Measurements from ENCODE around the gene ZNF502.
"Not testable (repeated sequence)": the region's sequence is repeated elsewhere in the genome, so short reads cannot be mapped to it uniquely, and the experiment has no call there.

Gene ZNF502

DNA sequence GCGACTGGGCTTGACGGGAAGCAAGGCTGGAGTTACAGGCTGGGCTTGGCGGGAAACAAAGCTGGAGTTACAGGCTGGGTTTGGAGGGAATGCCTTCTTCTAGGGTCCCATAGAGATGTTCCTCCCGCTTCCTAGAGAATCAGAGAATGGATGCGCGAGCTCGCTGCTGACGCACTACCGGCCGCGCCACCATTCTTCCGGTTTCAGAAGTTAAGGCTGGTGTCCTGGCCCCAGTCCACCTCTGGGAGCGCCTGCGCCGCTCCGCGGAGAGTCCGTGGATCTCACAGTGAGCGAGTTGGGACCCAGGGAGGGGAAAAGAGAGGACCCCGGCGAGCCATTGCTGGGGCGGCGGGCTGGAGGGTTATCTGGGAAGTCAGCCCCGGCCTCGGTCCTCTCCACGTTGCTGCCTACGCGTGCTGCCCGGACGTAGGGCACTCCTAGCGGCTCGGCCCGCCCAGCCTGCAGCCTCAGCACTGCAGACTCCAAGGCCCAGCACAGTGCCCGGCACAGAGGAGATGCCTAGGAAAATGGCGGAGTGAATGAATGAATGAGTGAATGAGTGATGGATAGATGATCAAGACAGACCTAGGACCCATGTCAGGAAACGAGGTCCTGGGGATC is at the start of gene ZNF502:
Gene ZNF502 (plus strand): TSS at position 206 of the 621 bp plus-strand sequence. CDS start 7,602 bp downstream, outside the sequence.
- DNase-seq (ENCODE audit: extremely low read depth, low read depth): peak; percentile 54
- TF ChIP-seq, protein P1, sequence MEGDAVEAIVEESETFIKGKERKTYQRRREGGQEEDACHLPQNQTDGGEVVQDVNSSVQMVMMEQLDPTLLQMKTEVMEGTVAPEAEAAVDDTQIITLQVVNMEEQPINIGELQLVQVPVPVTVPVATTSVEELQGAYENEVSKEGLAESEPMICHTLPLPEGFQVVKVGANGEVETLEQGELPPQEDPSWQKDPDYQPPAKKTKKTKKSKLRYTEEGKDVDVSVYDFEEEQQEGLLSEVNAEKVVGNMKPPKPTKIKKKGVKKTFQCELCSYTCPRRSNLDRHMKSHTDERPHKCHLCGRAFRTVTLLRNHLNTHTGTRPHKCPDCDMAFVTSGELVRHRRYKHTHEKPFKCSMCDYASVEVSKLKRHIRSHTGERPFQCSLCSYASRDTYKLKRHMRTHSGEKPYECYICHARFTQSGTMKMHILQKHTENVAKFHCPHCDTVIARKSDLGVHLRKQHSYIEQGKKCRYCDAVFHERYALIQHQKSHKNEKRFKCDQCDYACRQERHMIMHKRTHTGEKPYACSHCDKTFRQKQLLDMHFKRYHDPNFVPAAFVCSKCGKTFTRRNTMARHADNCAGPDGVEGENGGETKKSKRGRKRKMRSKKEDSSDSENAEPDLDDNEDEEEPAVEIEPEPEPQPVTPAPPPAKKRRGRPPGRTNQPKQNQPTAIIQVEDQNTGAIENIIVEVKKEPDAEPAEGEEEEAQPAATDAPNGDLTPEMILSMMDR (IDR thresholded peaks at IDR 0.05; ENCODE audit: low read depth, low read length): peak; percentile 25

DNA sequence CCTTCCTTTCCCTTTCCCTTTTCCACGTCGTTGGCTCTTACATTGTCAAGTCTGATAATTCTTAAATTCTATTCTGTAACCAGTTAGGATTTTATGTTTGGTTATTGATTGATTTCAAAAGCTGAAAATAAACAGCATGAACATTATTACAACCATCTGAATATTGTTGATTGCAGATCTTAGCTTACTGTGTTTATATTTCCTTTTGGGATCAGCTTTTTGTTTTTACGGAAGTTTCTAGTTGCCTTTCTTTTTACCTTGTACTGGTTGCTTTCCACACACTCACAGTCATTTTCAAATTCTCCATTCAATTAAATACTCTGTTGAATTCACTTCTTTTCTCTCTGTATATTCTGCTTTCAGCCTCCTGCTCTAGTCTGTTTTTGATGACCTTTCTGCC is 47.3 kb upstream of the ZNF502 start:
- TF ChIP-seq, protein P1 (IDR thresholded peaks at IDR 0.05; ENCODE audit: low read depth, low read length): no peak

DNA sequence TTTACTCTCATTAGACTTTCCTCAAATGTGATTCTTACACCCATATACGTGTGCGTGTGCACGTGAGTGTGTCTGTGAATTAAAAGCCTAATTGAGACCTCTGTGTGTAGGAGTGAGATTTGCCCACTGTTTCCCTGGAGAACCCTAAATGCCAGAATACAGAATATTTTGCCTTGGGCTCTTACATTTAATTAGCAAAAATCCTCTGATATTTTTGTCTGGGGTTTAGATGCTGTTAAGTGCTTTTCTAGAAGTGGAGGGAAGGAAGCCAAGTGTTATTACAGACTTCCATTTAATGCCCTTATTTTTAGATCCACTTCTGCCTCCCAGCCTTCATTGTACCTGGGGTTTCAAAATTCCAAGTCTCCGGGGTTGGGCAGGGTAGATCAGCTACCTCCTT is 46.1 kb upstream of the ZNF502 start:
- TF ChIP-seq, protein P1 (IDR thresholded peaks at IDR 0.05; ENCODE audit: low read depth, low read length): no peak
- no peak for DNase-seq (ENCODE audit: extremely low read depth, low read depth)

More for the DNA sequence above, 47.3 kb upstream of the ZNF502 start:
- DNase-seq (ENCODE audit: extremely low read depth, low read depth): no peak

DNA sequence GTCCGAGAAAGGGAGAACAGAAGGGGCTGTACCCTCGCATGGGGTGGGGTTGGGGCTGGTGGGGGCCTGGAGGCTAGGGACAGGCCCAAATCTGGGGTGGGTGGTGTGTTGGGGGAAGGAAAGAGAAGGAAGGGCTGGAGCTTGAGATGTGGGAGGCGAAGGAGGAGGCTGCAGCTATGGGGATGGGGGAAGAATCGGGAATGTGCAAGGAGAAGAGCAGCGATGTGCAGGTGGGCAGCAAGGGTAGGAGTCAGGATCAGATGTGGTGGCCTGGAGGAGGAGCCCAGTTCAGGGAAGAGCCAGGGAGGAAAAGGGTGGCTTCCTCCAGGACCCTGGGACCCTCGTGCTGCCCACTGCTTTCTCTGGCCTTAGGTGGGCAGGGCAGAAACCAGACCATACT is 42.7 kb upstream of the ZNF502 start:
- DNase-seq (ENCODE audit: extremely low read depth, low read depth): no peak
- TF ChIP-seq, protein P1 (IDR thresholded peaks at IDR 0.05; ENCODE audit: low read depth, low read length): no peak

DNA sequence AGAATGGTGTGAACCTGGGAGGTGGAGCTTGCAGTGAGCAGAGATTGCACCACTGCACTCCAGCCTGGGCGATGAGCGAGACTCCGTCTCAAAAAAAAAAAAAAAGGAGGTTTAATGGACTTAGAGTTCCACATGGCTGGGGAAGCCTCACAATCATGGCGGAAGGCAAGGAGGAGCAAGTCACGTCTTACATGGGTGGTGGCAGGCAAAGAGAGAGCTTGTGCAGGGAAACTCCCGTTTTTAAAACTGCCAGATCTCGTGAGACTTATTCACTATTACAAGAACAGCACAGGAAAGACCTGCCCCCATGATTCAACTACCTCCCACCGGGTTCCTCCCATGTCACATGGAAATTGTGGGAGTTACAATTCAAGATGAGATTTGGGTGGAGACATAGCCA is 39.0 kb upstream of the ZNF502 start:
- not testable (repeated sequence) for DNase-seq (ENCODE audit: extremely low read depth, low read depth)

DNA sequence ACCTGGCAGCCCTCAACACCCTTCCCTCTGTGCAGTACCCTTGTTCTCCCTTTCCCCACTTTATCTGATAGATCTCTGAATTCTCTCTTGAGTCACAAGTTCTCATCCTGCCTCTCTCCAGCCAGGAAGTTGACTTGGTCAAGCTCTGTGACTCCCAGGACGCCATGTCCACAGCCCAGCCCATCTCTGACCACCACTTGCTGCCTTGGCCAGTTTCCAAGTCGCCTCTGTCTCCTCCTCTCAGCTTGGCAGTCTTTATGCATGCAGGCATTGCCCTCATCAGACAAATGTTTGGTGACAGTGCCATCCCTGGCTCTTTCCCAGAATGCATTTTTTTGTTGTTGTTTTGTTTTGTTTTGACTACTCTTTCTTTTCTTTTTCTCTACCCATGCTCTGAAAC is 38.2 kb upstream of the ZNF502 start:
- TF ChIP-seq, protein P1 (IDR thresholded peaks at IDR 0.05; ENCODE audit: low read depth, low read length): no peak
- no peak for DNase-seq (ENCODE audit: extremely low read depth, low read depth)

DNA sequence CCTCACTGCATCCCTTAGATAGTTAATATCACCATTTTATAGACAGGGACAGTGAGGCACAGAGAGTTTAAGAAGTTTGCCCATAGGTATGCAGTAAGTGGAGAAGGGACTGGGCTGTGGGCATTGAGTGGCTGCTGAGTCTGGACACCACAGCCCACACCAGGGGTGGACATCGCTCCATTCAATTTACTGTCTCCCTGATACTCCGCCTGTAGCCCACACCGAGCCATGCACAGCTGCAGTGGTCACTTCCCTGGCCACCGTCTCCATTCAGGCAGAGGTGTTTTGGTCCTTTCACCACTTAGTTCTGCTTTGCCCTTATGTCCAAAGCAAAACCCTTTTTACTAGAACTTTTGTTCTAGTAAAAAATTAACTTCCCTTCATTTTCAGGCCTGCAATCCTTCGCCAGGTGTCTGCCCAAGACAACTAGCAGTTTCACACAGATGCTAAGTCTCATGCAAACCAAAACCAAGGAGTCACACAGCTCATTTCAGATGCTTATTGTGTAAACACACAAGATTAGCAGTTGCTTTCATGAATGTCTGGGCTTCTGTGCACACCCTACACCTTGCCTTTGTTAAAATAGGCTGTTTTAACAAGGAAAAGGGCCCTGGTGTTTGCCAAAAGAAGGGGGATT is 33.9 kb upstream of the ZNF502 start:
- no peak for DNase-seq (ENCODE audit: extremely low read depth, low read depth)
- TF ChIP-seq, protein P1 (IDR thresholded peaks at IDR 0.05; ENCODE audit: low read depth, low read length): no peak
